ENCODE data around the gene NUDT19.
"Not testable (repeated sequence)": the region's sequence is repeated elsewhere in the genome, so short reads cannot be mapped to it uniquely, and the experiment has no call there.

GRCh38 chr19:32656379-32656778 lies 35.2 kb upstream of the NUDT19 start:
- TF ChIP-seq CTCF (IDR thresholded peaks at IDR 0.05; ENCODE audit: low read length); EZH2 (IDR thresholded peaks at IDR 0.05; ENCODE audit: borderline replicate concordance, low read length): not testable (repeated sequence)

Data from OCI-LY1 (cell line).